Body of pancreas (tissue), 4 donors: ENCODE results near the gene OSBPL10.

Source experiments
- CTCF ChIP-seq, 7 experiments: fragments of 450-650 bp in 4 of 7; fragments of 200-600 bp in 3 of 7; sonication (generic) in 3 of 7; IDR thresholded peaks; one replicate each; pipeline ENCODE4 v1.5.1; 2016 to 2019; ENCODE audit warnings: antibody characterized with exemption in 7 of 7
- POLR2A ChIP-seq, 3 donors: fragments of 450-650 bp; IDR thresholded peaks; one replicate each; pipeline ENCODE4 v1.6.1; 2016; ENCODE audit warnings: antibody characterized with exemption in 3 of 3, mild to moderate bottlenecking in 2 of 3

GRCh38 chr3:31831591-31831990 lies 149.5 kb downstream of the OSBPL10 start:
- TF ChIP-seq CTCF (IDR thresholded peaks at IDR 0.05): no peak
- TF ChIP-seq POLR2A (IDR thresholded peaks at IDR 0.05): no peak
